Activated T-cell treated with anti-CD3 and anti-CD28 coated beads for 4 hours (primary cell): ENCODE measurements around the gene ZCCHC2.

Experiments
- DNase-seq: peaks from one replicate; pipeline ENCODE4 v3.0.0-alpha.2; 2020

The ZCCHC2 gene

DNA sequence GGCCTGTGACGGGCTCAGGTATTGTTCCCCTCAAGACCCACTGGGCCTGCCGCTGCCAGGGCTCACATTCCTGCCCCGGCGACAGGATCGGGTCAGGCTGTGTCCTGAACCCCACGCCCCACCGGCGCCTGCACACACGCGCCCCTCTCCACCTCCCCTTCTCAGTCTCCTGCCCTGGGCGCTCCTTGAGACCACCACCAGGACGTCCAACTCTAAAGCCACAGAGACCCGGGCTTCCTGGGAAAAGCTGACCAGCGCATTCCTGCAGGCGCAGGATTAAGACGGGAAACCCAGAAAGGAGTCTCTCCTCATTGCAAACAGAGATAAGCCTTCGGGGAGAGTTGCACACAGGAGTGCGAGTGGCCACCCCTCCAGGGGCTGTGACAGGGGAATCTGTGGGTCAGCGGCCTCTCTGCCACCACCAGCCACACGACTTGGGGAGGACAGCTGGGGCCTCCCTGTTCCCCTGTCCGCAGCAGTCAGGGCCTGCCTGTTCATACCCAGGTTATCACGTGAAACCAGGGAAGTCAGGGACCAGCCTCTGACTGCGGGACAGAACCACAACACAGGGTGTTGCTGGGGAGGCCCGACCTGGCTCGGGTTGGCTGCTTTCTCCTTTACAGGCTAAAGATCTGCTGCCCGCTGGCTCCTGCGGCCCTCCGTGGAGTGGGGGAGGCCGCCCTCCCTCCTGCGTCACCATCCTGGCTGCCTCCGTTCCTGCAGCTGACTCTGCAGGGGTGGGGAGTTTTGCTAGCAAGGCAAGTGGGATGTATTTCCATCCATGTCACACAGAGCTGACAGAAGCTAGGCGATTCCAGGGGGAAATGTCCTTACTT is 88.8 kb downstream of the ZCCHC2 start:
- no peak for DNase-seq

DNA sequence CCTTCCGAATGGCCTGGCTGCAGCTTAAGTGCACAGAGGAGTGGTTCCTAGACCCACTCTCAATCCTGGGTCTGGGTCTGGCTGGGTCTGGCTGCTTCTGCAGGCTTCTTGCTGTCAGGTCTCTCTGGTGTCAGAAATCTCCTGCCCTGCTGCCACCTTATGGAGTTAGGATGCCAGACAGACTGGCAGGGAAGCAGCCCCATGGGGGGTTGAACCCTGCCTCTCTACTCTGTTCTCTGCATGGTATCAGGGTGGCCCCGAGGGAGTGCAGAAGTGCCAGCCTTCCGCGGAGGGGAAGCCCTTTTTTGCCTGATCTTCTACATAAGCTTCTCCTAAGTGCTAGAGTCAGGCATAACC is 89.4 kb downstream of the ZCCHC2 start:
- DNase-seq: no peak

DNA sequence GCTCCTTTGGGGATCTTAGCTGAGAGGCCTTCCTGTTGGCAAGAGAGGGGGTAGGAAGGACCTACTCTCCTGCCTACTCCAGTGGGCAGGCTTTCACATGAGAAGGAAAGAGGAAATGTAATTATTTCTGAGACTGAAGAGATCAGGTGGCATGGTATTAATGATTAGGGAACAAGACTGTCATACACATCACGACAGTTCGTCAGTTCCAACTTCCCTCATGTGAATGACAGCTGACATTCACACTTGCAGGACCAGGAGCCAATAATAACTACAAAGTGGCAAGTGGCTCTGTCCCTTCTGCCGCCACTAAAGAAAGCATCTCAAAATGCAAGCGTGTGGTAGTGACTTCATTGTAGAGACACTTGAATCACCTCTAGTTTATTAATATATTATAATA is 90.0 kb downstream of the ZCCHC2 start:
- DNase-seq: no peak

DNA sequence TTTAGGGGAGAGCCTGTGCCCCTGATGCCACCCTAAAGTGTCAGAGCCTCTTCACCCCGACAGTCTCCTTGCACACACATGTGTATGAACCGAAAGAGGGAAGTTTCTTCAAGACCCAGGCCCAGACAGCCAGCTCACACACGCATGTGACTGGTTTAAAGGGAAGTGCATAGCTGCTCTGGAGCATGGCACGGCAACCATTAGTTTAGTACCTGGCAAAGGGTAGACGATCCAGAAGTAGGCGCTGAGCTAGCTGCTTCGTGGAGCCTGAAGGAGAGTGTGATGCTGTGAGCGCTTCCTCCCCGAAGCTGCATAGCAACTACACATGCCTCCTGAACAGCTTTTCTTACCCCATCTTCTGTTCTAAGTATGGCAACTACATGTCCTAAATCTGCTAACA is 91.7 kb downstream of the ZCCHC2 start:
- no peak for DNase-seq

DNA sequence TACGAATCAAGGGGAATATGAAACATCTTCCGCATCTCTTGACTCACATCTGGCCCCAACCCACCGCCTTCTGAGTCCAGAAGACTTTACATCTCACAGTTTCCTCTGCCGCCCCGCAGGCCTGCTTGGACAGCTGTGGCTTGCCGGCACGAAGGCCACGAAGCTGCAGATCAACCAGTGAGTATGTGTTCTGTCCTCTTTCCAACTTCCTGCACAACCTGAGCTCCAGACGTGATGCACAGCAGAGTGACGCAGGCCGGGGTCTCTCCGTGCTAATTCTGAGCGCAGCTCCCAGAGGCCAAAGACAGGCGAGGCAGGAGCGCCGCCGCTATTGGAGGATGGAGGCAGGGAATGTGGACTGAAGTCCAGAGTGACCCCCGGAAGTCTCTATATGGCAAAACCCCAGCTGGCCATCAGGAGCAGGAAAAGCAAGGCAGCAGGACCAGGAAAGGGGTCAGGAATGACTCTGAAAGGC is 93.5 kb downstream of the ZCCHC2 start:
- no peak for DNase-seq

GRCh38 chr18:62617793-62618591 is 95.2 kb downstream of the ZCCHC2 start:
- DNase-seq: no peak

- no peak for DNase-seq
Measured at GRCh38 chr18:62618735-62619134, 95.9 kb downstream of the ZCCHC2 start.

DNA sequence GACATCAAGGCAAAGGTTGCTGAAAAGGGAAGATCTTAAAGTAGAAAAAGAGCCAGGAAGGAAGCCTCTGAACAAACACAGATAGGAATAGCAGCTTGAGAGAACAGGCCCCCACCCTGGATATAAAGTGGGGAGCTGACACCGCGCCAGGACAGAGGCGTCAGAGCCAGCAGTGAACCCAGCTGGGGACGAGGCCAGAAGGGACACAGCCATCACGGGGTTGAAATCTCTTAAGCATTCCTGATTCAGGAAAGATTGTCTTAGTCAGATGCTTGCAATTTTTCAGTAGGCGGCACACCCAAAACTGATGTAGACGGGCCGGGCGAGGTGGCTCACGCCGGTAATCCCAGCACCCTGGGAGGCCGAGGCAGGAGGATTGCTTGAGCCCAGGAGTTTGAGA is 98.7 kb downstream of the ZCCHC2 start:
- DNase-seq: no peak

- DNase-seq: no peak
Measured at GRCh38 chr18:62625019-62625418, 102.2 kb downstream of the ZCCHC2 start.
